ENCODE measurements around the gene PDS5B. TPM values are rescaled to one million over a fixed set of nuclear protein-coding genes. Genes with fewer than 3 reads are reported as not detected.

The PDS5B gene
- total and polyA plus RNA-seq, 2 donors (not counting 1 experiment from before 2014, with no cell fraction given): 6.6 to 62.9 TPM

- Histone ChIP-seq H3K9me3 (ENCODE audit: control extremely low read depth in 1 of 3, control insufficient read depth in 2 of 3, insufficient read depth in 1 of 3, low read length in 2 of 3) (no peaks in the 10 kb centered on the region), H3K4me2 (replicated peaks; ENCODE audit: low read depth, low read length, poor library complexity, severe bottlenecking) (no peak overlapping the region), H4K20me1 (ENCODE audit: control insufficient read depth, insufficient read depth, low read length, poor library complexity, severe bottlenecking) (peaks cover 2% of the 10 kb centered on the region), H3K9ac (ENCODE audit: low read length) (no peak overlapping the region), H2AFZ (ENCODE audit: insufficient read depth, low read depth, low read length, poor library complexity, severe bottlenecking) (no peak overlapping the region), H3K36me3 (replicated peaks in 1 of 2; ENCODE audit: control extremely low read depth in 1 of 2, control insufficient read depth in 1 of 2, extremely low read depth in 1 of 2, insufficient read depth in 2 of 2, low read length in 1 of 2) (peaks cover under 1 to 19% of the 10 kb centered on the region in 2 experiments), H3K4me1 (ENCODE audit: control insufficient read depth in 2 of 2, insufficient read depth in 2 of 2, low read length in 2 of 2) (no peaks in the 10 kb centered on the region), H3K27me3 (replicated peaks in 1 of 4; ENCODE audit: control extremely low read depth in 1 of 4, control insufficient read depth in 3 of 4, insufficient read depth in 4 of 4, low read length in 3 of 4) (no peaks in the 10 kb centered on the region), H3K4me3 (ENCODE audit: control extremely low read depth in 1 of 5, extremely low read depth in 1 of 5, insufficient read depth in 1 of 5, low read depth in 2 of 5, low read length in 4 of 5) (no peak overlapping the region), H3K79me2 (ENCODE audit: control insufficient read depth, insufficient read depth, low read length) (no peaks in the 10 kb centered on the region), H3K27ac (ENCODE audit: low read length in 2 of 2) (no peak overlapping the region)
- Mint-ChIP-seq H3K27me3 (no peaks in the 10 kb centered on the region), H3K4me1 (no peaks in the 10 kb centered on the region), H3K4me3 (no peak overlapping the region), H3K27ac (no peak overlapping the region), H3K9me3 (ENCODE audit: insufficient read depth) (no peaks in the 10 kb centered on the region)
- intact Hi-C loops (cut with micrococcal nuclease): no loop called here
- ATAC-seq (ENCODE audit: low read depth): no peak
- ChIA-PET POLR2A (no interaction called here), CTCF (no interaction called here)
- 80% methylated on average over 1 of the region's 2 CpGs for WGBS (ENCODE audit: insufficient coverage)
- no peak for DNase-seq
- no peak for TF ChIP-seq EZH2 (IDR thresholded peaks at IDR 0.05; ENCODE audit: borderline replicate concordance, insufficient read depth, low read depth, low read length, poor library complexity, severe bottlenecking)
- TF ChIP-seq CTCF (IDR thresholded peaks at IDR 0.05): no peak
Observed at GRCh38 chr13:32674503-32674902, 88.3 kb downstream of the PDS5B start.

GRCh38 chr13:32676242-32676641 lies 90.0 kb downstream of the PDS5B start:
- H3K36me3 ChIP-seq (replicated peaks in 1 of 2; ENCODE audit: control extremely low read depth in 1 of 2, control insufficient read depth in 1 of 2, extremely low read depth in 1 of 2, insufficient read depth in 2 of 2, low read length in 1 of 2): peaks cover 3 to 25% of the 10 kb centered on the region in 2 experiments
- no peaks in the 10 kb centered on the region for H3K4me1 ChIP-seq (ENCODE audit: control insufficient read depth in 2 of 2, insufficient read depth in 2 of 2, low read length in 2 of 2)
- ATAC-seq (ENCODE audit: low read depth): no peak
- no peaks in the 10 kb centered on the region for H3K79me2 ChIP-seq (ENCODE audit: control insufficient read depth, insufficient read depth, low read length)
- H3K27me3 Mint-ChIP-seq: no peaks in the 10 kb centered on the region
- H3K4me3 Mint-ChIP-seq: no peak overlapping the region
- TF ChIP-seq EZH2 (IDR thresholded peaks at IDR 0.05; ENCODE audit: borderline replicate concordance, insufficient read depth, low read depth, low read length, poor library complexity, severe bottlenecking): no peak
- TF ChIP-seq CTCF (IDR thresholded peaks at IDR 0.05): no peak
- H3K4me2 ChIP-seq (replicated peaks; ENCODE audit: low read depth, low read length, poor library complexity, severe bottlenecking): no peak overlapping the region
- intact Hi-C loops (cut with micrococcal nuclease): no loop called here
- WGBS (ENCODE audit: insufficient coverage): 100% methylated on average over 2 of the region's 4 CpGs
- POLR2A ChIA-PET: no interaction called here
- no peak overlapping the region for H3K27ac Mint-ChIP-seq
- no peaks in the 10 kb centered on the region for H3K4me1 Mint-ChIP-seq
- no peaks in the 10 kb centered on the region for H4K20me1 ChIP-seq (ENCODE audit: control insufficient read depth, insufficient read depth, low read length, poor library complexity, severe bottlenecking)
- no peak for DNase-seq
- no peaks in the 10 kb centered on the region for H3K9me3 ChIP-seq (ENCODE audit: control extremely low read depth in 1 of 3, control insufficient read depth in 2 of 3, insufficient read depth in 1 of 3, low read length in 2 of 3)
- CTCF ChIA-PET: no interaction called here
- no peaks in the 10 kb centered on the region for H3K27me3 ChIP-seq (replicated peaks in 1 of 4; ENCODE audit: control extremely low read depth in 1 of 4, control insufficient read depth in 3 of 4, insufficient read depth in 4 of 4, low read length in 3 of 4)
- no peaks in the 10 kb centered on the region for H3K9me3 Mint-ChIP-seq (ENCODE audit: insufficient read depth)
- no peak overlapping the region for H2AFZ ChIP-seq (ENCODE audit: insufficient read depth, low read depth, low read length, poor library complexity, severe bottlenecking)
- H3K9ac ChIP-seq (ENCODE audit: low read length): no peak overlapping the region
- H3K4me3 ChIP-seq (ENCODE audit: control extremely low read depth in 1 of 5, extremely low read depth in 1 of 5, insufficient read depth in 1 of 5, low read depth in 2 of 5, low read length in 4 of 5): no peak overlapping the region
- H3K27ac ChIP-seq (ENCODE audit: low read length in 2 of 2): no peak overlapping the region

Data from B cell (primary cell).